Heart left ventricle (tissue), 16 donors: ENCODE measurements around the gene ARF3. TPM values are rescaled to one million over a fixed set of nuclear protein-coding genes. Genes with fewer than 3 reads are reported as not detected.
A peak's percentile ranks its signal among the peaks of the same experiment; 100 is the strongest.

Experiments used
- ATAC-seq, 4 donors: fragments of 200-7000 bp; cut with Tn5 transposase; one replicate each; pipeline ENCODE4 v1.9.1; 2020 to 2022; ENCODE audit warnings: moderate library complexity in 4 of 4, mild to moderate bottlenecking in 3 of 4, moderate number of reproducible peaks in 1 of 4
- DNase-seq, 5 donors: peaks; one replicate each; pipeline ENCODE4 v3.0.0-alpha.2; 2020
- H3K27ac ChIP-seq, 12 donors: fragments of 200-600 bp; sonication (generic) in 4 of 12; one replicate each; pipeline versions ENCODE4 v1.5.0 to v1.8.0; 2016 to 2022; ENCODE audit warnings: mild to moderate bottlenecking in 2 of 12
- H3K27me3 ChIP-seq, 9 donors: fragments of 200-600 bp; sonication (generic) in 2 of 9; one replicate each; pipeline versions ENCODE4 v1.5.1 to v1.8.0; 2016 to 2022; ENCODE audit warnings: mild to moderate bottlenecking in 3 of 9
- H3K36me3 ChIP-seq, 9 donors: fragments of 200-600 bp; sonication (generic) in 2 of 9; one replicate each; pipeline versions ENCODE4 v1.5.0 to v1.8.0; 2018 to 2022; ENCODE audit warnings: mild to moderate bottlenecking in 2 of 9
- H3K4me1 ChIP-seq, 12 donors: fragments of 200-600 bp; sonication (generic) in 4 of 12; one replicate each; pipeline versions ENCODE4 v1.5.0 to v1.8.0; 2016 to 2022; ENCODE audit warnings: mild to moderate bottlenecking in 3 of 12
- H3K4me3 ChIP-seq, 12 donors: fragments of 200-600 bp; sonication (generic) in 4 of 12; one replicate each; pipeline versions ENCODE4 v1.5.0 to v1.8.0; 2017 to 2022; ENCODE audit warnings: mild to moderate bottlenecking in 9 of 12, moderate library complexity in 4 of 12
- H3K9me3 ChIP-seq, 12 donors: fragments of 200-600 bp; sonication (generic) in 4 of 12; one replicate each; pipeline versions ENCODE4 v1.5.0 to v1.8.0; 2016 to 2022; ENCODE audit warnings: mild to moderate bottlenecking in 1 of 12
- CTCF ChIP-seq, 12 donors: fragments of 200-600 bp; sonication (generic) in 4 of 12; IDR thresholded peaks; one replicate each; pipeline versions ENCODE4 v1.5.0 to v1.8.0; 2018 to 2022; ENCODE audit warnings: antibody characterized with exemption in 12 of 12, mild to moderate bottlenecking in 5 of 12
- POLR2A ChIP-seq, 2 donors: fragments of 450-650 bp; IDR thresholded peaks; one replicate each; pipeline ENCODE4 v1.6.1; 2017; ENCODE audit warnings: antibody characterized with exemption in 2 of 2, mild to moderate bottlenecking in 2 of 2, moderate library complexity in 2 of 2
- WGBS, 4 donors: extraction: QIAGEN DNeasy Blood & Tissue Kit in 2 of 4; methylation state at CpG; one replicate each; pipeline versions ENCODE4 v1.1.5 to v1.1.7; 2013 to 2018; 5-methylcytosine and 5-hydroxymethylcytosine counted together
- intact Hi-C, 10 donors: fragments of 100-400 bp; cut with DNase I; formaldehyde crosslinking; loops; one replicate each; pipeline versions ENCODE4 v1.11.1 to v1.14.2; 2022
- polyA plus RNA-seq, 2 donors: library from polyadenylated mRNA; stranded (reverse); fragments of 200-250 nt; gene quantifications; one replicate each; pipeline ENCODE4 v1.2.3, GENCODE V29; 2013
- total RNA-seq, 9 donors: library from RNA; depleted of rRNA in 2 of 9; stranded (reverse); fragments of >200 nt in 2 of 9; fragmentation: NEBNext Ultra II Directional in 3 of 9; extraction: Animal tissue kit (Norgen Biotek cat#: 25700) in 3 of 9; gene quantifications; one replicate each; pipeline versions ENCODE4 v1.1.0 to v1.2.4, GENCODE V29; 2016 to 2023
- donor health status: ischemic (EF 13 %, LVEDD 7.1; RV severe dilation, severe dysfunction).
- donor health status: healthy with polysubstance abuse.
- donor health status: DM: no; HTN: yes; CAD: no.
- donor health status: DM: no; HTN: no; CAD: no.
- donor health status: ischemic (EF 25% LVEDD 6.9; RV normal size, moderate dysfunction).
- donor health status: ischemic (EF 25% LVEDD 5.7; RV mildly dilated, moderate dysfunction).
- donor health status: healthy.
- donor health status: DM: yes; HTN: yes; CAD: no.
- donor health status: ischemic (EF 35%, LVEDD 5.7; RV mildly dilated, moderate dysfunction).
- donor health status: nonischemic (EF 11% LVEDD 7.7; RV severe dilation, severe dysfunction).
- donor health status: DM: yes; HTN: yes; CAD: no.
- donor health status: PGD.
- donor health status: ischemic (EF 29% LVEDD 5.4; RV normal size, mild dysfunction).
- donor health status: nonischemic (EF 23%, LVEDD 6.1; RV moderate dilation, normal function).

ARF3 gene
- total and polyA plus RNA-seq, 11 donors: 35.8 to 130 (median 54.0) TPM

GRCh38 chr12:48990552-48990951 is 33.3 kb upstream of the ARF3 start:
- TF ChIP-seq POLR2A (IDR thresholded peaks at IDR 0.05): no peak
- no peak for TF ChIP-seq CTCF (IDR thresholded peaks at IDR 0.05)
- Histone ChIP-seq H3K4me3 (no peak overlapping the region), H3K27ac (no peak overlapping the region), H3K4me1 (peaks cover 0 to 24% (median 7%) of the 10 kb centered on the region in 12 donors), H3K9me3 (no peaks in the 10 kb centered on the region), H3K27me3 (peaks cover 0 to 75% (median 23%) of the 10 kb centered on the region in 9 donors), H3K36me3 (no peaks in the 10 kb centered on the region)
- ATAC-seq (no peak), DNase-seq (no peak)
- intact Hi-C loops: no loop called here

- peak; percentile 35 to 57 (median 49) for ATAC-seq
Observed at GRCh38 chr12:48988030-48988649, 30.9 kb upstream of the ARF3 start.

GRCh38 chr12:48986720-48987291 is 29.5 kb upstream of the ARF3 start:
- Histone ChIP-seq H3K4me1 (peaks cover 0 to 18% (median 4%) of the 10 kb centered on the region in 12 donors), H3K27ac (no peak overlapping the region), H3K27me3 (peaks cover 2 to 78% (median 14%) of the 10 kb centered on the region in 9 donors), H3K4me3 (no peak overlapping the region), H3K36me3 (no peaks in the 10 kb centered on the region), H3K9me3 (no peaks in the 10 kb centered on the region)
- intact Hi-C loops: loop anchor here in 4 of 10 donors (5.0 to 10.0 kb wide), 3 partner anchors 65 to 135 kb away; partner anchors contain the start of gene DDX23 (in 3 of the 4)
- DNase-seq: no peak
- no peak for ATAC-seq
- WGBS, 4 donors: 55 to 74% (median 63%) methylated on average over 15 to 23 of the region's 23 CpGs
- TF ChIP-seq CTCF (IDR thresholded peaks at IDR 0.05) (no peak), POLR2A (IDR thresholded peaks at IDR 0.05) (no peak)

More at GRCh38 chr12:48988030-48988649, 30.9 kb upstream of the ARF3 start:
- H3K36me3 ChIP-seq: no peaks in the 10 kb centered on the region
- intact Hi-C loops: loop anchor here in 4 of 10 donors (5.0 to 10.0 kb wide), 3 partner anchors 66 to 136 kb away; partner anchors contain the start of gene DDX23 (in 3 of the 4)
- H3K9me3 ChIP-seq: no peaks in the 10 kb centered on the region
- H3K27me3 ChIP-seq: peaks cover 0 to 71% (median 8%) of the 10 kb centered on the region in 9 donors
- TF ChIP-seq POLR2A (IDR thresholded peaks at IDR 0.05): no peak
- peak; percentile 67 to 92 (median 80) for TF ChIP-seq CTCF (IDR thresholded peaks at IDR 0.05)
- peaks cover 0 to 17% (median 4%) of the 10 kb centered on the region in 12 donors for H3K4me1 ChIP-seq
- H3K4me3 ChIP-seq: no peak overlapping the region
- WGBS, 4 donors: 27 to 33% (median 30%) methylated on average over 16 of the region's 16 CpGs
- no peak overlapping the region for H3K27ac ChIP-seq
- peak in 4 of 5 donors; percentile 63 to 79 (median 66) for DNase-seq

GRCh38 chr12:48985901-48986300 is 28.6 kb upstream of the ARF3 start:
- Histone ChIP-seq H3K9me3 (no peaks in the 10 kb centered on the region), H3K4me3 (no peak overlapping the region), H3K36me3 (no peaks in the 10 kb centered on the region), H3K4me1 (peaks cover 0 to 27% (median 9%) of the 10 kb centered on the region in 12 donors), H3K27me3 (peaks cover 11 to 83% (median 23%) of the 10 kb centered on the region in 9 donors), H3K27ac (no peak overlapping the region)
- no peak for TF ChIP-seq POLR2A (IDR thresholded peaks at IDR 0.05)
- TF ChIP-seq CTCF (IDR thresholded peaks at IDR 0.05): no peak
- intact Hi-C loops: loop anchor here in 4 of 10 donors (5.0 to 10.0 kb wide), 3 partner anchors 64 to 134 kb away; partner anchors contain the start of gene DDX23 (in 3 of the 4)
- DNase-seq: peak in 1 of 5 donors; percentile 5
- ATAC-seq: no peak
- WGBS, 4 donors: 56 to 67% (median 65%) methylated on average over 2 of the region's 2 CpGs
